Activated CD8-positive, alpha-beta T cell treated with anti-CD3 and anti-CD28 coated beads for 36 hours (primary cell): Measurements from ENCODE around the gene APOBEC3B. TPM values are rescaled to one million over a fixed set of nuclear protein-coding genes. Genes with fewer than 3 reads are reported as not detected.

Experiments
- ATAC-seq: fragments of 200-7000 bp; cut with Tn5 transposase; one replicate; pipeline ENCODE4 v1.10.0; 2021; ENCODE audit warnings: mild to moderate bottlenecking, moderate library complexity
- CTCF ChIA-PET: fragments of 350-600 bp; sonication (Branson Sonifier 250); formaldehyde crosslinking; loops from one replicate; lab custom pipeline; 2021; ENCODE audit warnings: antibody characterized with exemption; lab: Charles Lee
- POLR2A ChIA-PET: fragments of 350-600 bp; sonication (Branson Sonifier 250); formaldehyde crosslinking; loops from one replicate; lab custom pipeline; 2021; ENCODE audit warnings: antibody characterized with exemption; lab: Charles Lee
- DNase-seq: peaks from one replicate; pipeline ENCODE4 v3.0.0-alpha.2; 2020
- H3K27ac Mint-ChIP-seq: one replicate; pipeline ENCODE4 v1.8.0; 2021; ENCODE audit warnings: mild to moderate bottlenecking, mixed read lengths
- H3K27me3 Mint-ChIP-seq: one replicate; pipeline ENCODE4 v1.8.0; 2021; ENCODE audit warnings: mixed read lengths
- H3K36me3 Mint-ChIP-seq: one replicate; pipeline ENCODE4 v1.8.0; 2021; ENCODE audit warnings: low read depth, mixed read lengths
- H3K4me1 Mint-ChIP-seq: one replicate; pipeline ENCODE4 v1.8.0; 2021; ENCODE audit warnings: low read depth, mixed read lengths
- H3K4me3 Mint-ChIP-seq: one replicate; pipeline ENCODE4 v1.8.0; 2021; ENCODE audit warnings: mild to moderate bottlenecking, moderate library complexity, mixed read lengths
- H3K9me3 Mint-ChIP-seq: one replicate; pipeline ENCODE4 v1.8.0; 2021; ENCODE audit warnings: mixed read lengths
- CTCF ChIP-seq: fragments of 200-600 bp; IDR thresholded peaks from one replicate; pipeline ENCODE4 v1.8.0; 2022; ENCODE audit warnings: antibody characterized with exemption, mild to moderate bottlenecking
- intact Hi-C: fragments of 100-400 bp; cut with micrococcal nuclease; formaldehyde crosslinking; loops from one replicate; pipeline ENCODE4 v1.10.0; 2022
- total RNA-seq, 2 experiments: library from RNA; stranded (reverse); gene quantifications; one replicate each; pipeline ENCODE4 v1.2.3, GENCODE V29; 2021

APOBEC3B gene
- total RNA-seq, 2 experiments from 2014 or later = 5.0 to 5.1 TPM

DNA sequence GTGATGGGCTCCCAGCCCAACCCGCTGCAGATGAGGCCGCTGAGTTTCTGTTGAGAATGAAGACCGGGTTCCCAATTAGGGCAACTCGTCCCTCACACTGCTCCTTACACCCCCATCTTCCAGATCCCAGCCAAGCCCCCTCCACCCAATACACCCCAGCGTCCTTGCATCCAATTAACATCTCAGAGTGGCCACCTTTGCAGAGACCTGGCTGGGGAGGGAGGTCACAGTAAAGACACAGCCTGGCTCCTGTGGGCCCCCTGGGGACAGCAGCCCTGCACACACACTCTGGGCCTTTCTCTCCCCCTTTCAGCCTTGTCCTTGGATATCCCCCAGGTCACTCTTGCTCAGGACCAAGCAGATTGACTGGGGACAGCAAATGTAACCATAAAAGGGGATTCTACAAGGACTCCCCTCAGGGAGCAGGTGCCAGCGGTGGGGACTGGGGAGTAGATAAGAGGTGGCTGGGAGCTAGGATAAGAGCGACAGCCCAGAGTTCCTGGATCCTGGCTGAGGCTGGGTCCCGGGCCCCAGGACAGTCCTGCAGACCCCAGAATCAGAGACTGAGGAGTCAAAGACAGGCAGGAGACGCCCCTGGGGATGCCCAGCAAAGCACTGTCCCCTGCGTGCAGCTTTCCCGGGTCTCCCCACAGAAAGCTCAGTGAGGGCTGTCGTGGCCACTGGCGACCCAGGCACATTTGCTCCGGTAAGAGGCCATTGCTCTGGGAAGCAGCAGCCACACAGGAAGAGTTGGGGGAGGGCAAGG is 16.4 kb upstream of the APOBEC3B start:
- no peak for ATAC-seq
- ChIA-PET POLR2A (interaction anchor here (1.0 kb wide), 1 partner anchor 26 kb away, joined by 3 read pairs; no protein-coding TSS in a partner anchor), CTCF (no interaction called here)
- peaks cover 18% of the 10 kb centered on the region for H3K27me3 Mint-ChIP-seq
- no peak overlapping the region for H3K27ac Mint-ChIP-seq
- H3K4me1 Mint-ChIP-seq = peaks cover 5% of the 10 kb centered on the region
- H3K36me3 Mint-ChIP-seq = no peaks in the 10 kb centered on the region
- H3K4me3 Mint-ChIP-seq = no peak overlapping the region
- DNase-seq = no peak
- intact Hi-C loops = no loop called here
- no peaks in the 10 kb centered on the region for H3K9me3 Mint-ChIP-seq
- no peak for TF ChIP-seq CTCF

GRCh38 chr22:38966380-38966702 is 15.8 kb upstream of the APOBEC3B start:
- Mint-ChIP-seq H3K4me1 (peaks cover 5% of the 10 kb centered on the region), H3K4me3 (no peak overlapping the region), H3K9me3 (no peaks in the 10 kb centered on the region), H3K27me3 (peaks cover 21% of the 10 kb centered on the region), H3K36me3 (no peaks in the 10 kb centered on the region), H3K27ac (no peak overlapping the region)
- CTCF ChIA-PET = interaction anchor here (0.9 kb wide), 1 partner anchor 39 kb away, joined by 3 read pairs; no protein-coding TSS in a partner anchor
- TF ChIP-seq CTCF = no peak
- ATAC-seq (no peak), DNase-seq (no peak)
- POLR2A ChIA-PET = interaction anchor here (1.0 kb wide), 1 partner anchor 27 kb away, joined by 3 read pairs; no protein-coding TSS in a partner anchor
- intact Hi-C loops = no loop called here

- Mint-ChIP-seq H3K27me3 (peaks cover 21% of the 10 kb centered on the region), H3K27ac (no peak overlapping the region), H3K9me3 (no peaks in the 10 kb centered on the region), H3K4me1 (peaks cover 5% of the 10 kb centered on the region), H3K36me3 (no peaks in the 10 kb centered on the region), H3K4me3 (no peak overlapping the region)
- ChIA-PET POLR2A (interaction anchor here (1.0 kb wide), 1 partner anchor 27 kb away, joined by 3 read pairs; no protein-coding TSS in a partner anchor), CTCF (interaction anchor here (0.9 kb wide), 1 partner anchor 39 kb away, joined by 3 read pairs; no protein-coding TSS in a partner anchor)
- DNase-seq (no peak), ATAC-seq (no peak)
- intact Hi-C loops = no loop called here
- no peak for TF ChIP-seq CTCF
These were observed 15.2 kb upstream of the APOBEC3B start for GRCh38 chr22:38966942-38967341.

DNA sequence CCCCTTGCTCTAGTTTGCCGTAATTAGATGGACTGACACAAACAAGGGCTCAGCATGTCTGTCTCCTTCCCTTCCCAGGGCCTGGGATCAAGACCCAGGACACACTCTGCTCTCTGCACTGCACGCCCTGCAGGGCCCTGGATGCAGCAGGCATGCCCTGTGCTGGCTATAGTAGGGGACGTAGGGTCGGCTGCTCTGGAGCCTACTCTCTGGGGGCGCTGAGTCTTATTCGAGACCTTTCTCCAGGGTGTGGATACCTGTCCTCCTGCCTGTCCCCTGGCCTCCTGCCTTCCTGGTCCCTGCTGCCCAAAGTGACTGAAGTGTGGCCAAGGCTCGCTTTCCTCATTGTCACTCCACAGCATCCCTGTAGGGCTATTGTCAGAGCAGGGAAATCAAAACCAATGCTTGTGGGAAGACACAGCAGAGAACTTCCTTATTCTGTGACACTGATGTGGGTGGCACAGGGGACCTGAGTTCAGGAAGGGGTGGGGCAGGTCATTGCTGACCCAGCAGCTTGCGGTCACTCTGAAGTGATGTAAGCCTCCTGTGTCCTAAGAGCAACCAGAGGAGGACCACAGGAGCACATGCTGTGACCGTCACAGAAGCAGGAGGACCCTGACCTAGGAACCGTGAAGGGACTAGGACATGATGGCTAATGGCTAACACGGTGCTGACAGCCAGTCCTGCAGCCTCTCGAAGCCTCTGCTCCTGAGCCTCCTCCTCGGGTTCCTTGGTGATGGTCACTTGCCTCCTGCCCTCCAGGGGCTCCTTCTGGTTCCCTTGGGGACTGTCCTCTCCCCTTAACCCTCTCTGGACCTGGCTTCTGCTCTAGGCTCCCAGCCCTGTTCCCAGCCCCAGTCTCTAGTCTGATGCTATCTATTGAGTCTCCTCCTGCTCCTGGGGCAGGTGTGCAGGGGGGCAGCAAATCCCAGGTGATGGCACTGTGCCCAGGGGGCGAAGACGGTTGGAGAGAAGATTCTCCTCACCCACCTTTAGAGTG is 14.4 kb upstream of the APOBEC3B start:
- TF ChIP-seq CTCF = no peak
- peaks cover 5% of the 10 kb centered on the region for H3K4me1 Mint-ChIP-seq
- no peaks in the 10 kb centered on the region for H3K9me3 Mint-ChIP-seq
- no peak overlapping the region for H3K4me3 Mint-ChIP-seq
- ChIA-PET CTCF (no interaction called here), POLR2A (no interaction called here)
- no peak overlapping the region for H3K27ac Mint-ChIP-seq
- intact Hi-C loops = no loop called here
- no peaks in the 10 kb centered on the region for H3K36me3 Mint-ChIP-seq
- peaks cover 21% of the 10 kb centered on the region for H3K27me3 Mint-ChIP-seq
- ATAC-seq (no peak), DNase-seq (no peak)
